NCI-H526 treated with DMSO at 0.1 percent for 48 hours (cell line): ENCODE data around the gene SERPINF2.
"Not testable (repeated sequence)": the region's sequence is repeated elsewhere in the genome, so short reads cannot be mapped to it uniquely, and the experiment has no call there.

ENCODE experiments used
- DNase-seq: peaks from one replicate; lab custom pipeline; 2025; lab: John Stamatoyannopoulos, UW

The SERPINF2 gene

DNA sequence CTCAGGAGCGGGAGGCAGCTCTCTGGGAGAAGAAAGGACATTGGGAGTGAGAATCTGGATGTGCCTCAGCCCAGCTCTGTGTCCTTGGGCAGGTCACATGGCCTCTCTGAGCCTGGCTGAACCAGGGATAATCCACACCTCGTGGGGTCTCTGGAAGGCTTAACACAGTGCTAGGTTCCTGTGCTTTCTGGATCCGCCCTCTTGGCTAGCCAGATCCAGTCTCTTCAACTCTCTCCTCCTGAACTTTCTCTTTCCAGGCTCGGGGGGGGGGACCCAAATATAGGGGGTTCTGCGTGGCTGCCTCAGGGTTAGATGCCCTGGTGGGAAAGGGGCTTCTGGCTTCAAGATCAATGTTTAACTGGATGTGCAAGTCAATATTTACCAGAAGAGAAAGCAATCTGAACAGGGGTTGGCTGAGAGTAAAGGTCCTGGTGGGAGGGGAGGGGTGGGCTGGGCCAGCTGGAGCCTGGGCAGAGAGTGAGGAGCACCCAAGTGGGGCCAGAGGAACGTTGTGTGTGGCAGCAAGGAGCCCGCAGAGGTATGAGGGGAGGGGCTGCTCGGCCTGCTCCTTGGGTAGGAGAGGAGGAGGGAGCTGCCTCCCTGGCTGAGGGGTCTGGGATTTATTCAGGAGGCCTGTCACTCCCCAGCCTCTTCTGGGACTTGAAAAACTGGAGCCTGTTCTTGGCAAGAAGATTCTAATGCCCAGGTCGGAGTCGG lies at the start of gene SERPINF2:
Gene SERPINF2 (plus strand): TSS at position 501 of the 717 bp plus-strand sequence. CDS start 2,125 bp downstream, outside the sequence.
- DNase-seq, result no peak

DNA sequence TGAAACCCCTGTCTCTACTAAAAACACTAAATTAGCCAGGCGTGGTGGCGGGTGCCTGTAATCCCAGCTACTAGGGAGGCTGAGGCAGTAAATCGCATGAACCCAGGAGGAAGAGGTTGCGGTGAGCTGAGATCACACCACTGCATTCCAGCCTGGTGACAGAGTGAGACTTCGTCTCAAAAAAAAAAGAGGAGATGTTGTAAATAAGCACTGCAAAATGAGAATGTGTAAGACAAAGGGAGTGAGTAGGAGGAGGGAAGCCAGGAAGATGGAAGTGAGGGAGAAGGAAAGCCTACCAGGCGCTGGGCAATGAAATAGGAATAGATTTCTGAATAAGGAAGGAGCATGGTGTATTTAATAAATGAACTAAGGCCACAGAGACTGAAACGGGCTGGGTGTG lies 49.3 kb upstream of the SERPINF2 start:
- DNase-seq, result no peak

DNA sequence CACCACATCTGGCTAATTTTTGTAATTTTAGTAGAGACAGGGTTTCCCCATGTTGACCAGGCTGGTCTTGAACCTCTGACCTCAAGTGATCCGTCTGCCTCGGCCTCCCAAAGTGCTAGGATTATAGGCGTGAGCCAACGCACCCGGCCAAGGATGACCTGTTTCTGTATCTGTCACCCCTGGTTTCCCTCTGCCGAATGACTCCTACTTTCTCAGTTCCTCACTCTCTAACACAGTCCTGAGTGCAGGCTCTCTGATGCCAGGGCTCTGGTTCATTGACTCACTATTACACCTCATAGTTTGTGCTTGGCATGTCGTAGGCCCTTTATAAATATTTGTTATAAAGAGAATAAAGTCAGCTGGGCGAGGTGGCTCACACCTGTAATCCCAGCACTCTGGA lies 47.3 kb upstream of the SERPINF2 start:
- no peak for DNase-seq

DNA sequence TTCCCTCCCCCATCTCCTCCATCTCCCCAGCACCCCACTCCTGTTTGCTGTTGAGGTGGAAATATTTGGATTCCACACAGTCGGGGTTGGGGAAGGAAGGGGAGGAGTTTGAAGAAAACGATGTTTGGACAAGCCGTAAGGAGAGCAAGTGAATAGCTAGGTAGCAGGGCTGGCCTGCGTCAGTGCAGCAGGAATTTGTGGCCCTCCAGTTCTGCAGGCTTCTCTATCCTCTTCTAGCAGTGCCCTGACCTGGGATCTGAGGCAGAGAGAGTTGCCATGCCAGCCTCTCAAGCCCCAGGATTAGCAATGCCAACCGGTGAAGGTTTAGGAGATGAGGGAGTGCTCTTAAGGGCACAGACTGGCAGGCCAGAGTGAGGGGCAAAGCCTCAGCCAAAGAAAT lies 45.0 kb upstream of the SERPINF2 start:
- DNase-seq, result no peak

DNA sequence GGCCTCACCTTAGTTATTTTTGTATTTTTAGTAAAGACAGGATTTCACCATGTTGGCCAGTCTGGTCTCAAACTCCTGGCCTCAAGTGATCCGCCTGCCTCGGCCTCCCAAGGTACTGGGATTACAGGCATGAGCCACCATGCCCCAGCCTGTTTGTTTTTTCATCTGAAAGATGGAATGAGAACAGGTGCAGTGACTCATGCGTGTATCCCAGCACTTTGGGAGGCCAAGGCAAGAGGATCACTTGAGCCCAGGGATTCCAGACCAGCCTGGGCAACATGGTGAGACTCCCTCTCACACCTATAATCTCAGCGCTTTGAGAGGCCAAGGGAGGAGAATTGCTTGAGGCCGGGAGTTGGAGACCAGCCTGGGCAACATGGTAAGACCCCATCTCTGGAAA lies 42.8 kb upstream of the SERPINF2 start:
- not testable (repeated sequence) for DNase-seq

DNA sequence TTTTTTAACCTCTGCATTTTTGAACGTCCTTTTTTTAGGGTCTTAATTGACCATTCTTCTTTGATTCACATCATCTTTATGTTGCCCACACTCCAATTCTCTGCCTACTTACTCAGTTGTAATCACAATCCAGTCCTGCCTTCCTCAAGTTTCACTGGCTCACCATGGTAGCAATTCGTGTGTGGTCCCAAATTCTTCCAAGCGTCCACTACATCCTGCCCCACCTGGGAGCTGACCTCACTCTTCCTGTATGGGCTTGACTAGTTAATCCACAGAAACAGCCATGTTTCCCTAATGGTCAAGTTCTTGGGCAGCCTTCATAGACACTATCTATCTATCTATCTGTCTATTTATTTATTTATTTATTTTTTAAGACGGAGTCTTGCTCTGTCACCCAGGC lies 39.6 kb upstream of the SERPINF2 start:
- DNase-seq, result no peak

DNA sequence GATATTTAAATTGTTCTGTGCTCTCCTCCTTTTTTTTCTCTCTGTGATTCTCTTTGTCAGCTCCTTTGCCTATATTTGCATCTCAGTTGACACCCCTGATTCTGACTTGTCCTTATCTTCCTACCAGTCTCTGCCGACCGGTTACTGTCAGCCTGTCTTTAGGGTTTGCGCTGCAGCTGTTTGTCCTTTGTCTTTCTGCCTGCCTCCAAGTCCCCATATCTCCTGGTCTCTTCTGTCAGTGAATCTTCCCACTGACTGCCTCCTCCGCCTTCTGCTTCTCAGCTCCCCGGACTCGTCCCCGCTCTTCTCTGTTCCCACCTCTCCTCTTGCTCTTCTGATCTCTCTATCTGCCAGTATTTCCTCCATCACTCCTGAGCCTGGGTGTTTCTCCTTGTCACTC lies 37.7 kb upstream of the SERPINF2 start:
- peak; percentile 73 for DNase-seq

DNA sequence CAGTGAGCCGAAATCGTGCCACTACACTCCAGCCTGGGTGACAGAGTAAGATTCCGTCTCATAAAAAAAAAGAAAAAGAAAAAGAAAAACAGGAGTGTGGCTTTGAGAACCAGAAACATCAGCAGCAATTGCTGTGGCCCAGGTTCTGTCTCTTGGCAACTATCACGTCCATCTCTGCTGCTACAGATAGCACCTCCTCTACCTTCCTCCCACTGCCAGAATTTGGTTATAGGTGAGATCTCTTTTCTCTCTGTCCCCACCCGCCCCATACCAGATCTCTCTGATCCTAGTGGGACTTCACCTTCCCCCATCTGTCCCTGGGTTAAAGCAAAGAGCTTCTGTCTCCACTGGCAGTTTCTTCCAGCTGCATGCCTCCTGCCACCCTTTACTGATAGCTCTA lies 35.6 kb upstream of the SERPINF2 start:
- peak; percentile 68 for DNase-seq

DNA sequence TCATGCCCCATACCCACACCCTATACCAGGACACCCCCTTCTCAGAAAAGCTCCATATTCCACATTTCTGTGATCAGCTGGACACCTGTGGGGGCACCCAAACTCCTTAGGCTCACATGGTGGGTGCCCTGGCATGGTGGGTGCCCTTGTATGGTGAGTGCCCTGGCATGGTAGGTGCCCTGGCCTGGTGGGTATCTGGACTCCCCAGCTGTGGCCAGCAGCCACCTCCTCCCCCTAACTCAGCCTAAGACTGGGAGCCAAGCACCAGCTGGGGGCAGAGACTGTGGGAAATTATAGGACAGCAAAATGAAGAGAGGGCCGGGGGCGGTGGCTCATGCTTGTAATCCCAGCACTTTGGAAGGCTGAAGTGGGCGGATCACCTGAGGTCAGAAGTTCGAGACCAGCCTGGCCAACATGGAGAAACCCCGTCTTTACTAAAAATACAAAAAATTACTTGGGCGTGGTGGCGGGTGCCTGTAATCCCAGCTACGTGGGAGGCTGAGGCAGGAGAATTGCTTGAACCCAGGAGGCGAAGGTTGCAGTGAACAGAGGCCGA lies 33.8 kb upstream of the SERPINF2 start:
- not testable (repeated sequence) for DNase-seq

DNA sequence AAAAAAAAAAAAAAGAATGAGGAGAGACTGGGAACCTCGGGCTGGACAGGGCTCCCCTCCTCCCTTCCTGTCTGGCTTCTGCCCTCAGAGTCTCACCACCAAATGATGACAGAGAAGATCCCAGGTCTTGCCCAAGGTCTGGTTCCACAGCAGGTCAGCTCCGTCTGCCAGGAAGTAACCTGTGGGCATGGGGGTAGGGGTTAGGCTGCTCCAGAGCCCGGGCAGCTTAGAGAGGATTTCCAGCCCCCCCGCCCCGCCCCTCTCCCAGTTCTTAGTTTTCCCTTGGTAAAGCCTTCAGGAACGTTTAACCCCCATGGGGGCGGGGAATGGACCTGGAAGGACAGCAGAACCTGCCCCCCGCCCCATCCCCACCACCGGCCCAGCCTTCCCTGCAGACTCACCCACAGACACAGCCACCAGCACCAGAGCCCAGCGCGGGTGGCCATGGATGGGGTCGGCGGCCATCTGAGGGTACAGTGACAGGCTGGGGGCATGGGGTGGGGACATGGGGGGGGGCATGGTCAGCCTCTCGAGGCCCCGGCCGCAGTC lies 33.2 kb upstream of the SERPINF2 start:
- DNase-seq, result no peak

DNA sequence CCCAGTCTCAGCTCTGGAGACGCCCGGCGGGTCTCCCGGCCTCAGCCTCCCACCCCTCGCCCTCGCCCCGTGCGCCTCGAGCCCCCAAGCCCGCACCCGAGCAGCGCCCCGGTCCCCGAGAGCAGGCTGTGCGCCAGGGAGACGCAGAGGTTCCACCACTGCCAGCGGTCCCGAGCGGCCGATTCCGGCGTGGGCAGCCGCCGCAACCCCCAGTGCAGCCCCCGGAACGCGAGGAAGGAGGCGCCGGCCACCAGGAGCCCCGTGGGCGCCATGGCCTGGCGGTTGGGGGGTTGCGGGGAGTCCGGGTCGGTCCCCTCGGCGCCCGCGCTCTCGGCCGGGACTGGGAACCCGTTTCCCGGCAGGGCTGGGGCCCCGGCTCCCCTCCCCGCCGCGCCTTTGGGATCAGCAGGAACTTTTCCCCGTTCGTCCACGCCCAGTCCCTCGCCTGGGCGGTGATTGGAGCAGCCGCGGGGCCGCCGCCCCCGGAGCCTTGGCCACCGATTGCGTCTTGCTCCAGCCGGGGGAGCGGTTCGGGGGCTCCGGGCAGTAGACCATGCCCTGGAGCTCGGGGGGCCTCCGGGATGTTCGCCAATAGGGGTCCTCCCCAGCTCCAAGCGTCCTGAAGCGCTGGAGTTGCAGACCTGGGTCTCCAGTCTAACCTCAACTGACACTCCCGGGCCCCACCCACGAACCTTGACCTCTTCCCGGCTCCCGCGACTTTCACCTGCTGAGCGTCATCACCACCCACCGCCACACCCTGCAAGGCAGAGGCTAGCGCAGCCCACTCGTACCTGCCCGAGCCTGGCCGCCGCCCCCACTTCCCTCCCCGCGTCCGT lies 32.5 kb upstream of the SERPINF2 start, which contains the start of gene TLCD2:
Gene TLCD2 (minus strand): TSS at position 407 of the 836 bp plus-strand sequence. CDS start 135 bp downstream, at position 272.
- no peak for DNase-seq

DNA sequence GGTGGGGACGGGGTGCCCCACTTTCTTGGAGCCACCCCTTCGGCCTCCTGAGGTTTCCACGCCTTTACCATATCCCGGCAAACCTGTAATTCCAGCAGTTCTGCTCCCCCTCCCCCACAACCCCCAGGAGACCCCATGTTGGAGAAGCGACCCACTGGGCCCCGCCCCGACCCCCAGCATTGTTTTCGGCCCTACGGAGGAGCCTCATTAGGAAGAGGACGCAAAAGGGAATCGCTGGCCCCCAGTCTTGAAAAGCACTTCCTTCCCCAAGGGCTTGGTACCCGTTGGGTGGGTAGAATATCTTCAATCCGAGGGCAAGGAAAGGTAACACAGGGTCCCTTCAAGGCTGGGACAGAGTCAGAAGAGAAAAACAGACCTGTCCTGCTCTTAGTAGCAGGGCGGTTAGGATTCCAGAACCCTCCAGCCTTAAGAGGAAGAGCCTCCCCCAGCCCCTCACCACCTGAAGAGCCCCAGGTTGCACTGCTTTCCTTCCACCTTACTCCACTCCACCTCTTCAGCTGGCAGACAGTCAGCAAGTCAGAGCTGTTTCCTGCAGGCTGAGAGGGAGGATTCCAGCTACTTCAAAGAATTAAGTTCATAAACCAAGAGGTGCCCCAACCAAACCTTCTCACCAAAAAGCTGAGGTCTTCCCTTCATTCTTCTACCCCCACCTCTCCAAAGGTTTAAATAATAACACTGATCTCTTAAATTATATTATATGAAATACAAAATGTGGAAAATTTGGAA lies 31.7 kb upstream of the SERPINF2 start:
- no peak for DNase-seq

DNA sequence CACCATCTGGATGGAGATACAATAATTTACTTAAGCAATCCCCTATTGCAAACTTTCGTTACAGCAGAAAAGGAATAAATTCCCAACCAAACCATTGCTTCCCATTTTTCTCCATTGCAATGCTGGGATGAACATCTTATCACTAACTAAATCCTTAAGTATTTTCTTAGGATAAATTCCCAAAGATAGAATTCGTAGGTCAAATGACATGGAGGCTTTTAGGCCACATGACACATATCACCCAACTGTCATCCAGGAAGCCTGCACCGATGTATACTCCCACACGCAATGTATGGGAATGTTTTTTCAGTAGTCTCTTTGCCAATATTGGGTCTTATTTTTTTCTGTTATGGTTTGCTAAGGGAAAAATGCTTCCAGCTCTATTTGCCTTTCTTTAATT lies 30.9 kb upstream of the SERPINF2 start:
- DNase-seq, result no peak

DNA sequence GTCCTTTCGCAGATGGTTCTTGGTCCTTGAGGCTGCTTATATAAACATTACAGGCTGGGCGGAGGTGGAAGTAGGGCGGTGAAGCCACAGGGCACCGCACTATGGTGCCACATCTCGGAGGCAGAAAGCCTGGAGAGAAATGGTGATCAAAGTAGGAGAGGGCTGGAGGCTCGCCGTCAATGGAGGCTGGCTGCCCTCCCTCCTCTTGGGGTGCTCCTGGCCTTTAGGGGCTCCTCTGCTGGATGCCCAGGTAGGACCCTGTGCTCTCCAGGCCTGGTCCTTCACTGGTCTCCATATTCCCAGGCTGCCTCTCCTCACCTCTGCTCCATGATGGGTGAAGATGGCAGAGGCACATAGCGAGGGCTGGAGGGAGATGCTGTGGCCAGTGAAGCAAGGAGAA lies 30.4 kb upstream of the SERPINF2 start:
- DNase-seq, result no peak

DNA sequence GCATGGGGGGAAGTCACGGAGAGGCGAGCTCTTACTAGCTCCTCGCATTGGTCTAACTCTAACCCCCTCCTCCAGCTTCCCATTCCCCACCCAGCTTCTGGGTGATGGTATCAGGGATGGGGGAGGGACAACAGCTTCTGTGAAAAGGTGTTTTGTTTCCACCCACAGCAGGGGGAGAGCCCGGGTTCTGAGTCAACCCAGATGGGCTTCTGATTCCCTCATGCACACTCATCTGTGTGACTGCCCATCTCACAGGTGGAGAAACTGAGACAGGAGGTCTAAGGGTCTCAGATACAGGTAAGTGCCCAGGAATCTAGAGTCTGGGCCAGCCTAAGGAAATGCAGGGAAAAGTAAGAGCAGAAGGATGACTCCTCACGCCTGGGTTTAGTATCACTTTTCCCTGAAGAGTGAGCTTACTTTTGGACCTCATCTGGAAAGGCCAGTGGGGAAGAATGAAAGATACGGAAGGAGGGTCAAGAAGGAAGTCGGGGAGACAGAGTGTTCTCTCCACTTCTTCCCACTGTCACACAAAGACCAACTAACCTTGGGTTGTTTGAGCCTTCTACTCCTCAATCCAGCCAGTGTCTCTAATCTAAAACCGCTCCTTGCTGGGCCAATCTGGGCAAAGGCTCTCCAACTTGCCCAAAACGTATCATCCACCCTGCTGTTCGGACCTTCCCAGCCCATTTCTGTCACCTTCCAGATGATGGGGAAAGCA lies 29.4 kb upstream of the SERPINF2 start:
- DNase-seq, result no peak

DNA sequence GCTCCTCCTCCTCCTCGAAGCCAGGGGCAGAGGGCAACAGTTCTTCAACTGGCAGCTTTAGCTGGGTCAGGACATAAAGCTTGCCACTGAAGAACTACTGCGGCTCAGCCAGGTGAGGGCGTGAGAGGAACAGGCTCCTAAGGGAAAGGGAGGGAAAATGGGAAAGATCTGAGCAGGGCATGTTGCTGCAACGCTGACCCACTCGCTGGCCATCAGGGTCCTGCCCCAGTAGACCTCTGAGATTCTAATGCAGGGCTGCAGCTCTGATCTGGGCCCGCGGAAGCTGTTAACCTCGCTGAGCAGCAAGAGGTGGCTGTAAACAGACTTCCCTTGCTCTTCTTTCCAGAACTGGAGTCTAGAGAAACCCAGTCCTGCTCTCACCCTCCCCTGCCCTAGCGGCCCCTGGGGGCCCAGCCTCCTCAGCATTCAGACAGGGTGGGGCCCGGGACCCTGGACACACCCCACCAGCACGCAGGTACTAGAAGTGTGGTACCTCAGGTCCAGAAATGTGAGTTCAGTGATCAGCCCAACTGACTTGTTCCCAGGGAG lies 28.7 kb upstream of the SERPINF2 start:
- DNase-seq, result peak; percentile 30

DNA sequence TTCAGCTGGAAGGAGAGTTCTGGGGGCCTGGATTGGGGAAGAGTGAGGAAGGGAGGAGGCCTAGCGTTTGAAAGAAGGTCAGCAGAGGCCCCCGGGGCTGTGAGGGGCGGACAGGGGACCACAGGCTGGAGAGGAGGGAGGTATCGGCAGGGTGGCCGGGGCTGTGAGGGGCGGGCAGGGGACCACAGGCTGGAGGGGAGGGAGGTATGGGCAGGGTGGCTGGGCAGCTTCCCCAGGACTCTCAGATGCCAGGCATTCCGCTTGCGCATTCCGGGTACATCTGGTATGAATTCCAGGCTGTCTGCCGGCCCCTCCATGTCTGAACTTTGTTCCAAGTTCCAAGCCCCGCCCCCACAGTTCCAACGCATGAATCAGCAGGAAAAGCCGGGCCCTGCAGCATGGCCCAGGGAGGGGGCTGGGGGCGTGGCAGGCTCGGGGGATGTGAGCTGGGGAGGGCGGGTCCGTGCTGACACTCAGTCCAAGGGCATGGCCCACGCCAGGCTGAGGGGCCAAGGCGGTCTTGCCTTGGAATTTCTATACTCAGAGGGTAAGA lies 28.2 kb upstream of the SERPINF2 start:
- DNase-seq, result no peak

DNA sequence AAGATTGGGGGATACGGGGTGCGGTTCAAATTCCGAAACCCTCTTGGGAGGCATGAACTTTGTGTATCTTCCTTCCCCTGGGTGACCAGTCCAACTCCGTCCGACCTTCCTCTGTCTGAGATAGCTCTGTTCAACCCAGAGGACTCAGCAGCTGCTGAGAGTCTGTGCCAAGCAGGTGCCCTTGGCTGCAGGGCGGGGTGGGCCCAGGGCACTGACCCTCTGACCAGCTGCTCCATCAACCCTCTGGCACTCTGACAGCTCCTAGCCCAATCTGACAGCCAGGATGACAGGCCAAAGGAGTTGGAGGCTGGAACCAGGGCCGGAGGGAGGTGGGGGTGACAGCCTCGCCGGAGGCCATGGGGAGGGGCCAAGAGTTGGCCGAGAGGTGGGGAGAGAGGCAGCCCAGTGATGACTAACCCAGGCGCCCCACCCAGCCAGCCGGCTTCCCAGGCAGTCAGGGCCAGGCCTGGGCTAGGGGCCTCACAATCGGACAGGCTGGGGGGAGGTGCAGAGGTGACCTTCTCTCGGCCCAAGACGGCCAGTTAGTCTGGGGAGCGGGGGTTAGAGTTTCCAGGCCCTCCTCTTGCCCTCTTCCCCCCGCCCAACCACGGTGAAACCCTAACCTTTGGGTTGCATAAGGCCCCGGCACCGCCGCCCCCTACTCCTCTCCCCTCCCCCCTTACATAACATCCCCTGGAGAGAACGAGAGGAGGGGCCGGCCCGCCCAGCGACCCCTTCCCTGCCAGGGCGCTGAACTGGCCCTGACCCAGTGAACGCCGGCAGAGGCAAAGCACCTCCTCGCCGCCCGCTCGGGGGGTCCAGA lies 27.5 kb upstream of the SERPINF2 start:
- DNase-seq, result no peak

DNA sequence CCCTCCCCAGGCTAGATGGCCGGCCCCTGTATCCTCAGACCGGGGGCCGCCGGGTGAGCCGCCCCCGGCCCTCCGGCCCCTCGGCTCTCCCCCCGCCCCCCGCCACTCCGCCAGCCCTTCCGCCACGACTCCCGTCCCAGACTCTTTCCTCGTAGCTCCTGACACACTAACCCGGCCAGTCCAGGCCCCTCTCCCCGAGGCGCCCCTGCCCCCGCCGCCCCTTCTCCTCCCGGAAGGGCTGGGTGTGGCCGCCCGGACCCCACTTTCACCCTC lies 26.9 kb upstream of the SERPINF2 start:
- DNase-seq, result no peak
